Prostate gland (tissue), 2 donors: ENCODE results near the gene GABBR2.

Experiments
- CTCF ChIP-seq, 4 experiments: fragments of 200-600 bp in 2 of 4; fragments of 450-650 bp in 2 of 4; sonication (generic) in 2 of 4; IDR thresholded peaks; 1 replicate in 3 of 4; 2 replicates in 1 of 4; pipeline ENCODE4 v1.5.1; 2016 to 2019; ENCODE audit warnings: antibody characterized with exemption in 4 of 4, mild to moderate bottlenecking in 2 of 4, moderate library complexity in 2 of 4
- POLR2A ChIP-seq: fragments of 450-650 bp; IDR thresholded peaks from one replicate; pipeline ENCODE4 v1.6.1; 2016; ENCODE audit warnings: antibody characterized with exemption, mild to moderate bottlenecking

- TF ChIP-seq CTCF (IDR thresholded peaks at IDR 0.05): no peak
- no peak for TF ChIP-seq POLR2A
Observed at GRCh38 chr9:98755006-98755618, 46.4 kb upstream of the GABBR2 start.
